ENCODE measurements around the gene MARVELD3.
"Not testable (repeated sequence)": the region's sequence is repeated elsewhere in the genome, so short reads cannot be mapped to it uniquely, and the experiment has no call there.

Gene MARVELD3

DNA sequence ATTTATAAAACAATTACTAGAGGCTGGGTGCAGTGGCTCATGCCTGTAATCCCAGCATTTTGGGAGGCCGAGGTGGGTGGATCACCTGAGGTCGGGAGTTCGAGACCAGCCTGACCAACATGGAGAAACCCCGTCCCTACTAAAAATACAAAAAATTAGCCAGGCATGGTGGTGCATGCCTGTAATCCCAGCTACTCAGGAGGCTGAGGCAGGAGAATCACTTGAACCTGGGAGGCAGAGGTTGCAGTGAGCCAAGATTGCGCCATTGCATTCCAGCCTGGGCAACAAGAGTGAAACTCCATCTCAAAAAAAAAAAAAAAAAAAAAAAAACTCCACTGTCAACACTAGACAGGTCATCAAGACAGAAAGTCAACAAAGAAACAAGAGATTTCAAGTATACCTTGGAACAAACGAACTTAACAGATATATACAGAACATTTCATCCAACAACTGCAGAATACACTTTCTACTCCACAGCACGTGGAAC lies 30.6 kb upstream of the MARVELD3 start:
- H3K27me3 ChIP-seq (ENCODE audit: control insufficient read depth, insufficient read depth, low read length); H3K4me3 ChIP-seq (ENCODE audit: low read length); H3K36me3 ChIP-seq (ENCODE audit: control insufficient read depth, insufficient read depth, low read length); H3K9ac ChIP-seq (ENCODE audit: low read length); H3K4me1 ChIP-seq (ENCODE audit: control insufficient read depth, insufficient read depth, low read length); H3K27ac ChIP-seq (ENCODE audit: low read depth, low read length): not testable (repeated sequence)

DNA sequence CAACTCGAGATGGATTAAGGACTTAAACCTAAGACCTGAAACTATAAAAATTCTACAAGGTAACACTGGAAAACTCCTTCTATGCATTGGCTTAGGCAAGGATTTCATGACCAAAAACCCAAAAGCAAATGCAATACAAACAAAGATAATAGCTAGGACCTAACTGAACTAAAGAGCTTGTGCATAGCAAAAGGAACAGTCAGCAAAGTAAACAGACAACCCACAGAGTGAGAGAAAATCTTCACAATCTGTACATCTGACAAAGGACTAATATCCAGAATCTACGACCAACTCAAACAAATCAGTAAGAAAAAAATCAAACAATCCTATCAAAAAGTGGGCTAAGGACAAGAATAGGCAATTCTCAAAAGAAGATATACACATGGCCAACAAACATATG lies 27.6 kb upstream of the MARVELD3 start:
- H3K27me3 ChIP-seq (ENCODE audit: control insufficient read depth, insufficient read depth, low read length); H3K9ac ChIP-seq (ENCODE audit: low read length); H3K27ac ChIP-seq (ENCODE audit: low read depth, low read length); H3K4me1 ChIP-seq (ENCODE audit: control insufficient read depth, insufficient read depth, low read length); H3K4me3 ChIP-seq (ENCODE audit: low read length); H3K36me3 ChIP-seq (ENCODE audit: control insufficient read depth, insufficient read depth, low read length): not testable (repeated sequence)

DNA sequence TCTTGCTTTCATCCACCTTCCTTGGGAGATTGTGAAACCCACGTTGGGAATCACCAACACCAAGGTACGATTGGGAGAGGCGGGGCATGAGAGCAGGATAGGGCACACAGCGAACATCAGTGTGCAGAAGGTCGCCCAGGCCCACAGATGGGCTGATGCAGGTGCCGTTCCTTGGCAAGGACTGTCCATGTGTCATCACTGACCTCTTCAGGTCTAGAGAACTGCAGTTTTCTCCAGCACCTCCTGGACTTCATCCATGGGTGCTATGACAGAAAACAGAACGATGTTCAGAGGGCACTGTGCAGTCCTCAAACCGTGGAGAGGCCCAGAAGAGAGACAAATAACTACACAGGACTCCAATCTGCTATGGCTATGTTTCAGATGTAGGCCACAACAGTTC lies 25.2 kb upstream of the MARVELD3 start:
- Histone ChIP-seq H3K27ac (ENCODE audit: low read depth, low read length) (no peak overlapping the region), H3K4me3 (ENCODE audit: low read length) (no peak overlapping the region), H3K27me3 (ENCODE audit: control insufficient read depth, insufficient read depth, low read length) (no peaks in the 10 kb centered on the region), H3K36me3 (ENCODE audit: control insufficient read depth, insufficient read depth, low read length) (no peaks in the 10 kb centered on the region), H3K9ac (ENCODE audit: low read length) (no peak overlapping the region), H3K4me1 (ENCODE audit: control insufficient read depth, insufficient read depth, low read length) (no peaks in the 10 kb centered on the region)

DNA sequence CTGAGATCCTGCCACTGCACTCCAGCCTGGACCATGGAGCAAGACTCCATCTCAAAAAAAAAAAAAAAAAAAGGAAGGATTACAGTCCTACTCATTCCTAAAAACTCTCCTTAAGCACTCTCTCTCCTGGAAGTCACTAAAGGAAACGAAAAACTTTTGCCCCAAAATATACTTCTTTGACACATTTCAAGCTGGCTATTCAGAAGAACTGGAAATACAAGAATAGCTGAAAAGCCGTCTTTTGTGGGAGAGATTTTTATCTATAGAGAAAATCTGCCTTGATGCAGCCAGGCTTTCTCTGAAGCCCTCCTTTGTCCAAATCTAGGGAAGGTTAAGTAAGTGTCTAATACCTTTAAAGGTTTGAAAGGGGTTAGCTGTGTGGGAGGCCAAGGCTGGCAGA lies 16.9 kb upstream of the MARVELD3 start:
- H3K36me3 ChIP-seq (ENCODE audit: control insufficient read depth, insufficient read depth, low read length): no peaks in the 10 kb centered on the region
- no peak overlapping the region for H3K9ac ChIP-seq (ENCODE audit: low read length)
- H3K27me3 ChIP-seq (ENCODE audit: control insufficient read depth, insufficient read depth, low read length): no peaks in the 10 kb centered on the region
- H3K27ac ChIP-seq (ENCODE audit: low read depth, low read length): no peak overlapping the region
- H3K4me3 ChIP-seq (ENCODE audit: low read length): no peak overlapping the region
- H3K4me1 ChIP-seq (ENCODE audit: control insufficient read depth, insufficient read depth, low read length): no peaks in the 10 kb centered on the region

DNA sequence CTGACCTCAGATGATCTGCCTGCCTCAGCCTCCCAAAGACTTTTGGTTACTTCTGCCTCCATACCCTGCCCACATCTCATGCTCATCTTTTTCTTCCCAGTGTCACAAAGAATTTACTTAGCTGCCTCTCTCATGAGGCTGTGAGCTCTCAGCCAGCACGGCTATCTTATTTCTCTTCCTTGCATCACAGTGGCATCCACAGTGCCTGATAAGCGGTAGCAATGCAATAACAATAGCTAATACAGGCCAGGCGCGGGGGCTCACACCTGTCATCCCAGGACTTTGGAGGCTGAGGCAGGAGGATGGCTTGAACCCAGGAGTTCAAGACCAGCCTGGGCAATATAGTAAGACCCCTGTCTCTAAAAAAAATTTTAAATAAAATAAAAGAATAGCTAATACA lies 15.5 kb upstream of the MARVELD3 start:
- no peak overlapping the region for H3K9ac ChIP-seq (ENCODE audit: low read length)
- no peak overlapping the region for H3K4me3 ChIP-seq (ENCODE audit: low read length)
- no peaks in the 10 kb centered on the region for H3K36me3 ChIP-seq (ENCODE audit: control insufficient read depth, insufficient read depth, low read length)
- no peaks in the 10 kb centered on the region for H3K4me1 ChIP-seq (ENCODE audit: control insufficient read depth, insufficient read depth, low read length)
- no peaks in the 10 kb centered on the region for H3K27me3 ChIP-seq (ENCODE audit: control insufficient read depth, insufficient read depth, low read length)
- H3K27ac ChIP-seq (ENCODE audit: low read depth, low read length): no peak overlapping the region

DNA sequence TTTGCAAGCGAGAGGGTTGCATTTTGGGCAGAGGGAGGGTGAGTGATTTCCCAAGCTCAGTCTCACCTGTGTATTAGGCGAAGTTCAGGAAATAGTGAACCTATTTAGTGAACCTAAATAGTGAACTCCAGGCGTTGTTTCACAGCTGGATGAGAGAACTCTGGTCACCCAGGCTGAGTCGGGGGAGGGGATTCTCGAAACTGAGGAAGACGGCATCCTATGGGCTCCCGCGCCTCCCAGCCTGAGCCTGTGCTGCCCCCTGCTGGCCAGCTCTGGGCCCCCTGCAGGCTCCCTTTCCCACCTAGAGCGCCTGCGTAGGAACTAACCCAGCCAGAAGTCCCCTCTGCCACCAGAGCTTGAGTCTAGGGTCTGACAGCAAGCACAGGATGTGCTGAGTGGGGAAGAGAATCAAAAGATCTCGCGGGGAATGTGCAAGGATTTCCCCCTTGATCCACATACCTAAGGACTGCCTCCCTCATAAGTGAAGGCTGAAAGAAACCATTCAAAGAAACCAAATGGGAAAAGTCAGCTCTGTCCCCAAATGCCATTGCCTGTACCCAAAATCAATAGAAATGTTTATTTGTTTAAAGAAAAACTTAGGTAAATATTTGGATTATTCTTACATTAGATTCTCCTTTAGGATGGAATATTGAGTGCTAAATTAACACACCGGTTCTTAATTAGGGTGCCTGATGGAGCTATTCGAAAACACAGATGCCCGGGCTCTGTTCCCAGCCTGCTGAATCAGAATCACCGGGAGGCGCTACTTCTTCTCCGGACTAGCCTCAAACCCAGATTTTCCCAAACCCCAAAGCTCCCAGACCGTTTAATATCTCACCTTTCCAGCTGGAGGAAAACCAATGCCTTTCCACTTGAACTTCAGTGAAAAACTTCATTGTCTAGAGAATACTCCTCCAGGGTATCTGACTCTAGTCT lies 14.8 kb upstream of the MARVELD3 start:
- no peaks in the 10 kb centered on the region for H3K4me1 ChIP-seq (ENCODE audit: control insufficient read depth, insufficient read depth, low read length)
- H3K27ac ChIP-seq (ENCODE audit: low read depth, low read length): no peak overlapping the region
- no peak overlapping the region for H3K4me3 ChIP-seq (ENCODE audit: low read length)

DNA sequence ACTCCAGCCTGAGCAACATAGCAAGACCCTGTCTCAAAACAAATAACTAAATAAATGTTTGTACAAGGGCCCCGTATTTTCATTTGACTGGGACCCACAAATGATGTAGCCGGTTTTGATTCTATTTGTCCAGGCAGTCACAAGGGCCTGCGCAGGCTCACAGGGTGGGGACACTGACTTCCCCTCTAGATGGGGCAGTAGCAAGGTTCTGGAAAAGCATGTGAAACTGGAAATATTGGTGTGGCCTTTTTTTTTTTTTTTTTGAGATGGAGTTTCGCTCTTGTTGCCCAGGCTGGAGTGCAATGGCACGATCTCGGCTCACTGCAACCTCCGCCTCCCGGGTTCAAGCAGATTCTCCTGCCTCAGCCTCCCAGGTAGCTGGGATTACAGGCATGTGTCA lies 11.0 kb upstream of the MARVELD3 start:
- H3K36me3 ChIP-seq (ENCODE audit: control insufficient read depth, insufficient read depth, low read length); H3K9ac ChIP-seq (ENCODE audit: low read length); H3K4me1 ChIP-seq (ENCODE audit: control insufficient read depth, insufficient read depth, low read length); H3K27me3 ChIP-seq (ENCODE audit: control insufficient read depth, insufficient read depth, low read length); H3K4me3 ChIP-seq (ENCODE audit: low read length); H3K27ac ChIP-seq (ENCODE audit: low read depth, low read length): not testable (repeated sequence)

More for the DNA sequence above, 14.8 kb upstream of the MARVELD3 start:
- Histone ChIP-seq H3K36me3 (ENCODE audit: control insufficient read depth, insufficient read depth, low read length) (no peaks in the 10 kb centered on the region), H3K9ac (ENCODE audit: low read length) (no peak overlapping the region), H3K27me3 (ENCODE audit: control insufficient read depth, insufficient read depth, low read length) (no peaks in the 10 kb centered on the region)

DNA sequence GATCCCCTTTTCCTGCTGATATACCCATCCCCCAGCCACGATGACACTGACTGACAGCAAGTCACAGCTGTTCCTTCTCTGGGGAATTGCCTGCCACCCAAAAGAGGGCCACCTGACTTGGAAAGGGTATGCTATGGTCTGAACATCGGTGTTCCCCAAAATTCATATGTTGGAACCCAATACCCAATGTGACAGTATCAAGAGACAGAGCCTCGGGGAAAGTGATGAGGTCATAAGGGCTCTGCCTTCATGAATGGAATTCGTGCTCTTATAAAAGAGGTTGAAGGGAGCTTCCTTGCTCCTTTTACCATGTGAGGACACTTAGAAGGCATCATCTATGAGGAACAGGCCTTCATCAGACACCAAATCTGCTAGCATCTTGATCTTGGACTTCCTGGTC lies 7.6 kb upstream of the MARVELD3 start:
- H3K9ac ChIP-seq (ENCODE audit: low read length): no peak overlapping the region
- H3K27me3 ChIP-seq (ENCODE audit: control insufficient read depth, insufficient read depth, low read length): no peaks in the 10 kb centered on the region
- H3K36me3 ChIP-seq (ENCODE audit: control insufficient read depth, insufficient read depth, low read length): no peaks in the 10 kb centered on the region
- no peaks in the 10 kb centered on the region for H3K4me1 ChIP-seq (ENCODE audit: control insufficient read depth, insufficient read depth, low read length)
- no peak overlapping the region for H3K4me3 ChIP-seq (ENCODE audit: low read length)
- H3K27ac ChIP-seq (ENCODE audit: low read depth, low read length): no peak overlapping the region

DNA sequence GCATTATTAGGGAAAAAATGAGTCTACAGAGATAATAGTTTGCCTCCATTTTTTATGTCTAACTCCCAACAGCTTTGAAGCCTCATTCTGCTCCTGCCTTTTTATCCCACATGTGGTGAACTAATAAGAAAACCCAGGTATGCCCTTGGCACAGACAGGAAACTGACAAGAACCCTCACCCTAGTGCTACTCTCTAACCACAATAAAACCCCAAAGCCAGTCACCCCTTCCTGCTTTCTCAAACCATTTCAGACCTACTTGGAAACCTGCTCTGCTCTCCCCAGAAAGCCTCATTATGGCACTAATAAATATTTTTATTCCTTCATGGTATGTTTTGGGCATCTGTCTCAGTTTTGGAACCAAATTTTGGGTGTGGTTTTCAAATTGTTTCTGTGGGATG lies 3.9 kb upstream of the MARVELD3 start:
- Histone ChIP-seq H3K36me3 (ENCODE audit: control insufficient read depth, insufficient read depth, low read length) (no peaks in the 10 kb centered on the region), H3K4me1 (ENCODE audit: control insufficient read depth, insufficient read depth, low read length) (no peaks in the 10 kb centered on the region), H3K27ac (ENCODE audit: low read depth, low read length) (no peak overlapping the region), H3K4me3 (ENCODE audit: low read length) (no peak overlapping the region), H3K27me3 (ENCODE audit: control insufficient read depth, insufficient read depth, low read length) (peaks cover 2% of the 10 kb centered on the region), H3K9ac (ENCODE audit: low read length) (no peak overlapping the region)

DNA sequence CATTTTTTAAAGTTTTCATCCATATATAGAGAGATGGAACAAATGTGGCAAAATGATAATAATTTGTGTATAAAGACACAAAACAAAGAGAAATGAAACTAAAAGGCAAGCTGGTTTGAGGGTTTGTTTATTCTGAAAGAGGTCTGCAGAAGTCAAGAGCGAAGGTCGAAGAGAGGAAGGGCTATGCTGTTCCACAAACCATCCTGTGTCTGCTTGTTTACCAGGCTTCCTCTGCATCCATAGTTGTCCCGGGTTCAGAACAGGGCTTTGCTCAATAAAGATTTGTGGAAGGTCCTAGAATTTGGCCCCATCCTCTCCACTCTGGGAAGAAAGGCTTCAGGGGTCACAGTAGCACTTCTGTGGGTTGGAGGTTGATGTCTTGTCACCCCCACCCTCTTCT lies 2.4 kb upstream of the MARVELD3 start:
- peaks cover 2% of the 10 kb centered on the region for H3K27me3 ChIP-seq (ENCODE audit: control insufficient read depth, insufficient read depth, low read length)
- no peak overlapping the region for H3K9ac ChIP-seq (ENCODE audit: low read length)

DNA sequence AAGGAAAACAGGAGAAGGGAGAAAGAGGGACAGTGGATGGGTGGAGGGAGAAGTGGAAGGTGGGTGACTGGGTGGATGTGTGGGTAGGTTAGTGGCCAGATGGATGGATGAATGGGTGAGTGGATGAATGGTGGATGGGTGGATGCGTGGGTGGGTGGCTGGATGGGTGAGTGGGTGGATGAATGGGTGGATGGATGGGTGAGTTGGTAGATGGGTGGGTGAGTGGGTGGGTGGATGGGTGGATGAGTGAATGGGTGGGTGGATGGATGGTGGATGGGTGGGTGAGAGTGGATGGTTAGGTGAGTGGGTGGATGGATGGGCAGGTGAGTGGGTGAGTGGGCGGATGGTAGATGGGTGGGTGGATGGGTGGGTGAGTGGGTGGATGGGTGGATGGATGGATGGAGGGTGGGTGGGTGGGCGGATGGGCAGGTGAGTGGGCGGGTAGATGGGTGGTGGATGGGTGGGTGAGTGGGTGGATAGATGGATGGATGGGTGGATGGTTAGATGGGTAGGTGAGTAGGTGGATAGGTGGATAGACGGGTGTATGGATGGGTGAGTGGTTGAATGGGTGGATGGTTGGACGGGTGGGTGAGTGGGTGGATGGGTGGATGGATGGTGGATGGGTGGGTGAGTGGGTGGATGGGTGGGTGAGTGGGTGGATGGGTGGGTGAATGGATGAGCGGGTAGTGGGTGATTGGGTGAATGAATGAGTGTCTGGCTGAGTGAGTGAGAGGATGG lies 702 bp upstream of the MARVELD3 start:
- peaks cover 5% of the 10 kb centered on the region for H3K27me3 ChIP-seq (ENCODE audit: control insufficient read depth, insufficient read depth, low read length)
- no peaks in the 10 kb centered on the region for H3K4me1 ChIP-seq (ENCODE audit: control insufficient read depth, insufficient read depth, low read length)
- no peak overlapping the region for H3K27ac ChIP-seq (ENCODE audit: low read depth, low read length)
- H3K36me3 ChIP-seq (ENCODE audit: control insufficient read depth, insufficient read depth, low read length): no peaks in the 10 kb centered on the region
- H3K4me3 ChIP-seq (ENCODE audit: low read length): no peak overlapping the region
- no peak overlapping the region for H3K9ac ChIP-seq (ENCODE audit: low read length)

More for the DNA sequence above, 2.4 kb upstream of the MARVELD3 start:
- Histone ChIP-seq H3K36me3 (ENCODE audit: control insufficient read depth, insufficient read depth, low read length) (no peaks in the 10 kb centered on the region), H3K4me3 (ENCODE audit: low read length) (no peak overlapping the region), H3K4me1 (ENCODE audit: control insufficient read depth, insufficient read depth, low read length) (no peaks in the 10 kb centered on the region), H3K27ac (ENCODE audit: low read depth, low read length) (no peak overlapping the region)

DNA sequence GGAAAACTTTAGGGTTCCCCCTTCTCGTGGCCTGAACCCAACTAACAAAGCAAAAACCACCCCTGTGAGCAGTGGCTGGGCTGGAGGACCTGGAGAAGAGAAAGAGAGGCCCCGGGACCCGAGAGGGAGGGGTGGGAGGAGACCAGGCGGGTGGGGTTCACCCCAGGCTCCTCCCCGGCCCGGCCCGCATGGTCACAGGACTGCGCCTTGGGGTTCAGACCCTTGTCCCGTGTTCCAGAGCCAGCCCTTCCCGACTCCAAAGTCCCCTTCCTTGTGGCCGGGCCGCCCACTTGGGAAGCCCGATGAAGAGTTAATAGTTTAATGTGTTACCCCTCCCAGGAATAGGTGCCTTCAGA lies 852 bp downstream of the MARVELD3 start:
- Histone ChIP-seq H3K27me3 (ENCODE audit: control insufficient read depth, insufficient read depth, low read length) (peaks cover 5% of the 10 kb centered on the region), H3K27ac (ENCODE audit: low read depth, low read length) (no peak overlapping the region), H3K4me3 (ENCODE audit: low read length) (peak overlapping the region; percentile 65), H3K36me3 (ENCODE audit: control insufficient read depth, insufficient read depth, low read length) (no peaks in the 10 kb centered on the region), H3K9ac (ENCODE audit: low read length) (peak overlapping the region; percentile 24), H3K4me1 (ENCODE audit: control insufficient read depth, insufficient read depth, low read length) (no peaks in the 10 kb centered on the region)
